CD14-positive monocyte (primary cell): ENCODE measurements around the gene UBN2. TPM values are rescaled to one million over a fixed set of nuclear protein-coding genes. Genes with fewer than 3 reads are reported as not detected.

Experiments
- DNase-seq, 3 donors: peaks; one replicate each; pipeline ENCODE4 v3.0.0-alpha.2; 2011 to 2022
- H2AFZ ChIP-seq: 2 replicates; pipeline ENCODE4 v1.6.0; 2012; ENCODE audit warnings: mild to moderate bottlenecking, low read depth, low read length, inconsistent platforms; ENCODE audit not compliant: insufficient read depth, poor library complexity, severe bottlenecking
- H3K27ac ChIP-seq, 2 donors: 1 replicate in 1 of 2; 2 replicates in 1 of 2; pipeline ENCODE4 v1.5.1; 2012 to 2013; ENCODE audit warnings: low read length in 2 of 2, control low read depth in 1 of 2, inconsistent platforms in 1 of 2, low read depth in 1 of 2, mild to moderate bottlenecking in 1 of 2
- H3K27me3 ChIP-seq, 2 donors: one replicate each; pipeline versions ENCODE4 v1.6.0 to v1.6.1; 2011 to 2013; ENCODE audit warnings: low read length in 2 of 2; ENCODE audit not compliant: control insufficient read depth in 2 of 2, insufficient read depth in 2 of 2
- H3K36me3 ChIP-seq, 2 donors: replicated peaks in 1 of 2; 1 replicate in 1 of 2; 2 replicates in 1 of 2; pipeline versions ENCODE4 v1.5.1 to v1.6.1; 2012 to 2013; ENCODE audit warnings: low read length in 2 of 2, control low read depth in 1 of 2, inconsistent platforms in 1 of 2, mild to moderate bottlenecking in 1 of 2; ENCODE audit not compliant: insufficient read depth in 2 of 2, control insufficient read depth in 1 of 2
- H3K4me1 ChIP-seq, 2 donors: 1 replicate in 1 of 2; 2 replicates in 1 of 2; pipeline versions ENCODE4 v1.5.1 to v1.6.1; 2012 to 2013; ENCODE audit warnings: low read length in 2 of 2, control low read depth in 1 of 2, inconsistent platforms in 1 of 2, mild to moderate bottlenecking in 1 of 2, moderate library complexity in 1 of 2; ENCODE audit not compliant: insufficient read depth in 2 of 2, control insufficient read depth in 1 of 2
- H3K4me2 ChIP-seq: replicated peaks from 2 replicates; pipeline ENCODE3; 2012; ENCODE audit warnings: low read length, moderate library complexity, mild to moderate bottlenecking; ENCODE audit not compliant: poor library complexity, severe bottlenecking; ENCODE audit errors: extremely low read depth
- H3K4me3 ChIP-seq, 3 experiments: fragments of 200-600 bp in 1 of 3; sonication (generic) in 1 of 3; replicated peaks in 1 of 3; 1 replicate in 2 of 3; 2 replicates in 1 of 3; pipeline ENCODE4 v1.5.1; 2011 to 2013; ENCODE audit warnings: low read length in 3 of 3, mild to moderate bottlenecking in 3 of 3, control low read depth in 2 of 3, low read depth in 2 of 3, inconsistent platforms in 1 of 3, moderate library complexity in 1 of 3
- H3K79me2 ChIP-seq: 2 replicates; pipeline ENCODE4 v1.6.0; 2012; ENCODE audit warnings: mild to moderate bottlenecking, control low read depth, inconsistent platforms, low read length, moderate library complexity; ENCODE audit not compliant: insufficient read depth
- H3K9ac ChIP-seq: 2 replicates; pipeline ENCODE4 v1.6.0; 2017; ENCODE audit warnings: low read length, mild to moderate bottlenecking; ENCODE audit not compliant: insufficient read depth, poor library complexity, severe bottlenecking
- H3K9me3 ChIP-seq, 2 donors: replicated peaks in 1 of 2; 1 replicate in 1 of 2; 2 replicates in 1 of 2; pipeline versions ENCODE4 v1.5.1 to v1.6.1; 2012 to 2013; ENCODE audit warnings: low read length in 2 of 2, control low read depth in 1 of 2; ENCODE audit not compliant: control insufficient read depth in 1 of 2, insufficient read depth in 1 of 2
- H4K20me1 ChIP-seq: 2 replicates; pipeline ENCODE4 v1.6.0; 2012; ENCODE audit warnings: mild to moderate bottlenecking, low read length, control low read depth, moderate library complexity; ENCODE audit not compliant: insufficient read depth
- H3K27ac Mint-ChIP-seq, 7 donors: one replicate each; pipeline ENCODE4 v1.8.0; 2020; ENCODE audit warnings: mild to moderate bottlenecking in 7 of 7, mixed read lengths in 7 of 7, moderate library complexity in 6 of 7, inconsistent platforms in 2 of 7
- H3K27me3 Mint-ChIP-seq, 3 donors: one replicate each; pipeline ENCODE4 v1.8.0; 2021 to 2022; ENCODE audit warnings: low read depth in 3 of 3, mild to moderate bottlenecking in 3 of 3, mixed read lengths in 3 of 3, moderate library complexity in 3 of 3, inconsistent platforms in 1 of 3
- H3K36me3 Mint-ChIP-seq, 2 donors: one replicate each; pipeline ENCODE4 v1.8.0; 2020; ENCODE audit warnings: mixed read lengths in 2 of 2, inconsistent platforms in 1 of 2, mild to moderate bottlenecking in 1 of 2
- H3K4me1 Mint-ChIP-seq: one replicate; pipeline ENCODE4 v1.8.0; 2020; ENCODE audit warnings: mild to moderate bottlenecking, mixed read lengths
- H3K4me3 Mint-ChIP-seq, 2 donors: one replicate each; pipeline ENCODE4 v1.8.0; 2020; ENCODE audit warnings: mild to moderate bottlenecking in 2 of 2, mixed read lengths in 2 of 2, moderate library complexity in 1 of 2
- H3K9me3 Mint-ChIP-seq, 7 donors: one replicate each; pipeline ENCODE4 v1.8.0; 2020 to 2022; ENCODE audit warnings: mixed read lengths in 7 of 7, mild to moderate bottlenecking in 6 of 7, moderate library complexity in 6 of 7, inconsistent platforms in 2 of 7
- WGBS: methylation state at CpG from one replicate; pipeline ENCODE4 v1.1.5; 2013; ENCODE audit warnings: missing lambda C conversion rate; ENCODE audit not compliant: insufficient coverage; 5-methylcytosine and 5-hydroxymethylcytosine counted together
- intact Hi-C, 2 donors: fragments of 100-400 bp; cut with micrococcal nuclease; formaldehyde crosslinking; loops; one replicate each; pipeline versions ENCODE4 v1.15.0 to v1.15.1; 2023
- polyA minus RNA-seq: library from RNA; depleted of rRNA, polyadenylated mRNA; stranded (reverse); fragments of >200 nt; gene quantifications from 2 replicates; pipeline ENCODE4 v1.2.3, GENCODE V29; 2012
- polyA plus RNA-seq, 3 donors: library from polyadenylated mRNA; depleted of rRNA in 1 of 3; unstranded in 2 of 3; stranded (reverse) in 1 of 3; fragments of 300-500 nt in 2 of 3; fragments of >200 nt in 1 of 3; fragmentation: Illumina TruSeq in 2 of 3; gene quantifications; 1 replicate in 2 of 3; 2 replicates in 1 of 3; pipeline ENCODE4 v1.2.3, GENCODE V29; 2012 to 2021
- total RNA-seq, 12 experiments: library from RNA in 1 of 12; stranded (reverse) in 1 of 12; fragments of 120-200 nt in 1 of 12; gene quantifications; one replicate each; pipeline ENCODE4 v1.2.4 and lab custom pipeline; 2013 to 2026; ENCODE audit warnings: mixed read lengths in 6 of 12, inconsistent platforms in 1 of 12
- TF ChIP-seq, protein P1 (sequence below): fragments of 200-600 bp; IDR thresholded peaks from one replicate; pipeline ENCODE4 v1.8.0; 2022; ENCODE audit warnings: antibody characterized with exemption, mild to moderate bottlenecking

UBN2 gene
- 9.1 TPM for total RNA-seq (2013)
- polyA plus RNA-seq (1 to 10 TPM in 2 of 3 donors, under 1 TPM in 1; 0.80 to 4.2 (median 1.6) TPM), polyA minus RNA-seq (2.6 and 3.4 TPM in 2 replicates), total RNA-seq (lab: John Stamatoyannopoulos, UW) (34.8 to 117 (median 40.8) reads per million in 11 experiments)

DNA sequence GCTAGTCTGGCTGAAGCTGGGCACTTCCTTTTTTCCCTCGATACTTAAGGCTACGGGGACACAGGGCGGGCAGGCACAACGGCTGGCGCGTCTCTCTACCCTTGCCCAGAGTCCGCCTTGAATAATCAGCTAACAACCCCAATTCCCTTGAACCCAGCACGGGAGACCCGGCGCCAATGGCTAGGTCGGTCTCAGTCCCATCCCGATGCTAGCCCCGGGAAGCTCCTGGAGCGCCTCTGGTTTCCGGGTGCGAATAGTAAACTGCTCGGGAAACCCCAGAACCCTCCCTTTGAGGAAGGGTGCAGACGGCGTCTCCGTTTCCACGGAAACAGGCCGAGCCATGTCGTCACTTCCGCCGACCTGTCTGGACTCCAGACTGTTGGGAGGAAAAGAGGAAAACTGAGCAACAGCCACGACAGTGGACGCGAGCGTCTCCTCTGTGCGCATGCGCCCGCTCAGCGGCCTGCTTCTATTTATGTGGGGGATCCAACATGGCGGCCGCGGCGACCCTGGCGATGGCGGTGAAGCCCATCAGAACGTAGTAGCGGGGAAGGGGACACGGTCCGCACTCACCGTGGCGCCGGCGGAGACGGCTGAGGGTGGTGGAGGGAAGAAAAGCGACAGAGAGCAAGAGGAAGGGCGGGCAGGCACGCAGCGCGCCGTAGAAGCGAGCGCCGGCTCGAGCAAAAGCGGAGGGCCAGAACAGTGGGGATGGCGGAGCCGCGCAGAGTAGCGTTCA lies at the start of gene UBN2:
TSS of gene UBN2 (plus strand) at position 464 of the 739 bp plus-strand sequence. CDS start at position 712, 248 bp downstream.
- Histone ChIP-seq H3K36me3 (no peaks in the 10 kb centered on the region), H3K79me2 (peaks cover 42% of the 10 kb centered on the region), H2AFZ (peak within 1 kb of the TSS; percentile 84), H3K9me3 (no peaks in the 10 kb centered on the region), H3K4me2 (peak within 1 kb of the TSS; percentile 93), H3K4me3 (peak within 1 kb of the TSS; percentile 89 to 100 (median 93)), H3K27ac (peak within 1 kb of the TSS; percentile 86 to 87), H3K4me1 (peaks cover 14 to 23% of the 10 kb centered on the region in 2 donors), H4K20me1 (peaks cover 29% of the 10 kb centered on the region), H3K27me3 (no peaks in the 10 kb centered on the region), H3K9ac (peak within 1 kb of the TSS; percentile 79)
- H3K36me3 Mint-ChIP-seq, result peaks cover 0 to 2% of the 10 kb centered on the region in 2 donors
- peak within 1 kb of the TSS; percentile 94 to 99 (median 97) for H3K27ac Mint-ChIP-seq
- intact Hi-C loops, result loop anchor here (5.0 to 10.0 kb wide), 3 partner anchors 96 to 111 kb away; partner anchors contain the start of gene FMC1 (in 1 of the 2)
- H3K27me3 Mint-ChIP-seq, result peaks cover 0 to 8% (median 0%) of the 10 kb centered on the region in 3 donors
- H3K9me3 Mint-ChIP-seq, result peaks cover 0 to 3% (median 0%) of the 10 kb centered on the region in 7 donors
- peak; percentile 97 to 100 (median 99) for DNase-seq
- WGBS, result under 1% methylated on average over 62 of the region's 63 CpGs
- H3K4me1 Mint-ChIP-seq, result peaks cover 25% of the 10 kb centered on the region
- peak within 1 kb of the TSS; percentile 100 for H3K4me3 Mint-ChIP-seq
- TF ChIP-seq, protein P1, sequence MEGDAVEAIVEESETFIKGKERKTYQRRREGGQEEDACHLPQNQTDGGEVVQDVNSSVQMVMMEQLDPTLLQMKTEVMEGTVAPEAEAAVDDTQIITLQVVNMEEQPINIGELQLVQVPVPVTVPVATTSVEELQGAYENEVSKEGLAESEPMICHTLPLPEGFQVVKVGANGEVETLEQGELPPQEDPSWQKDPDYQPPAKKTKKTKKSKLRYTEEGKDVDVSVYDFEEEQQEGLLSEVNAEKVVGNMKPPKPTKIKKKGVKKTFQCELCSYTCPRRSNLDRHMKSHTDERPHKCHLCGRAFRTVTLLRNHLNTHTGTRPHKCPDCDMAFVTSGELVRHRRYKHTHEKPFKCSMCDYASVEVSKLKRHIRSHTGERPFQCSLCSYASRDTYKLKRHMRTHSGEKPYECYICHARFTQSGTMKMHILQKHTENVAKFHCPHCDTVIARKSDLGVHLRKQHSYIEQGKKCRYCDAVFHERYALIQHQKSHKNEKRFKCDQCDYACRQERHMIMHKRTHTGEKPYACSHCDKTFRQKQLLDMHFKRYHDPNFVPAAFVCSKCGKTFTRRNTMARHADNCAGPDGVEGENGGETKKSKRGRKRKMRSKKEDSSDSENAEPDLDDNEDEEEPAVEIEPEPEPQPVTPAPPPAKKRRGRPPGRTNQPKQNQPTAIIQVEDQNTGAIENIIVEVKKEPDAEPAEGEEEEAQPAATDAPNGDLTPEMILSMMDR, result no peak

DNA sequence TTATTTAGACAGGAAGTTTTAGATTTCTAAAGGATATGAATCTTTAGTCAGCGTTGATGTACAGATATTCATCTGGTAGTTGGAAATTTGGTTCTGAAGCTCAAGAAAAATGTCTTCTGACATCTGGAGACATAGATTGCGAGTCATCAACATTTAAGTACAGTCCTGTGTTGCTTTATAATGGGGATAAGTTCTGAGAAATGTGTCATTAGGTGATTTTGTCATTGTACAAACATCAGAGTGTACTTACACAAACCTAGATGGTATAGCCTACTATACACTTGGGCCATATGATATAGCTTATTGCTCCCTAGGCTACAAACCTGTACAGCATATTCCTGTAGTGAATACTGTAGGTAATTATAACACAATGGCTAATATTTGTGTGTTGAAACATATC lies 49.6 kb upstream of the UBN2 start:
- WGBS, result 90% methylated on average over 2 of the region's 2 CpGs
- H3K4me1 Mint-ChIP-seq, result peaks cover 7% of the 10 kb centered on the region
- Histone ChIP-seq H3K27ac (no peak overlapping the region), H3K4me2 (no peak overlapping the region), H3K27me3 (no peaks in the 10 kb centered on the region), H3K36me3 (no peaks in the 10 kb centered on the region), H3K9me3 (no peaks in the 10 kb centered on the region), H3K4me3 (no peak overlapping the region), H3K4me1 (no peaks in the 10 kb centered on the region), H4K20me1 (no peaks in the 10 kb centered on the region), H3K79me2 (no peaks in the 10 kb centered on the region), H2AFZ (peak overlapping the region; percentile 35), H3K9ac (no peak overlapping the region)
- TF ChIP-seq, protein P1, result no peak
- intact Hi-C loops, result no loop called here
- H3K27me3 Mint-ChIP-seq, result no peaks in the 10 kb centered on the region
- H3K27ac Mint-ChIP-seq, result no peak overlapping the region
- no peak overlapping the region for H3K4me3 Mint-ChIP-seq
- no peaks in the 10 kb centered on the region for H3K36me3 Mint-ChIP-seq
- H3K9me3 Mint-ChIP-seq, result peaks cover 0 to 2% (median 0%) of the 10 kb centered on the region in 7 donors
- no peak for DNase-seq
